Measurements from ENCODE around the gene PIGQ.

Gene PIGQ

DNA sequence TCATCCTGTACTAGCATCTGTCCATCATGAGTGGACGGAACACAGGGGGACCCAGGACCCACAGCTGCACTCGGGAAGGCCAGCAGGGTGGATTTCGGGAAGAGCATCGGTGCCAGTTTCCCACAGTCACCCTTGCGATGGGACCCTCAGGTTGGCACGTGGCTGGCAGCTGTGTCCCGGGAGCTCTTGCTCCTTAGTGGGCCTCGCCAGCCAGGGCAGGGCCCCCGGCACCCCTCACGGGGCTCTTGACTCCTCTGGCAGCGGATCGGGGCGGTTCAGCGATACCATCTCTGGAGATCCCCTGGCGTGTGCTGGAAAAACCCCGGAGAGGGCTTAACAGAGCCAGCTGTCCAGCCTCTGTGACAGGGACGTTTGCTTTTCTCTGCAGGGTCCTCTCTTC lies 33.0 kb upstream of the PIGQ start:
- TF ChIP-seq ZNF565 (CRISPR knock-in tag; conservative IDR thresholded peaks at IDR 0.05; ENCODE audit: low read depth) (no peak), OSR1 (CRISPR knock-in tag; IDR thresholded peaks at IDR 0.05) (no peak), RARB (CRISPR knock-in tag; IDR thresholded peaks at IDR 0.05) (no peak), ZNF70 (CRISPR knock-in tag; IDR thresholded peaks at IDR 0.05) (no peak), ZNF8 (CRISPR knock-in tag; IDR thresholded peaks at IDR 0.05) (no peak), ARNTL (CRISPR knock-in tag; IDR thresholded peaks at IDR 0.05; ENCODE audit: borderline replicate concordance, low read depth) (no peak), ZFP30 (CRISPR knock-in tag; IDR thresholded peaks at IDR 0.05) (no peak), SNAI2 (CRISPR knock-in tag; IDR thresholded peaks at IDR 0.05) (no peak), TOX (CRISPR knock-in tag; IDR thresholded peaks at IDR 0.05; ENCODE audit: borderline replicate concordance) (no peak), PPARA (CRISPR knock-in tag; IDR thresholded peaks at IDR 0.05; ENCODE audit: borderline replicate concordance) (no peak), GLIS3 (CRISPR knock-in tag; IDR thresholded peaks at IDR 0.05) (no peak), CSDC2 (CRISPR knock-in tag; IDR thresholded peaks at IDR 0.05) (no peak), ESRRG (CRISPR knock-in tag; IDR thresholded peaks at IDR 0.05) (no peak), TCF4 (CRISPR knock-in tag; IDR thresholded peaks at IDR 0.05; ENCODE audit: borderline replicate concordance) (no peak), ZFP3 (CRISPR knock-in tag; IDR thresholded peaks at IDR 0.05) (no peak)
- TF ChIP-seq, protein P1, sequence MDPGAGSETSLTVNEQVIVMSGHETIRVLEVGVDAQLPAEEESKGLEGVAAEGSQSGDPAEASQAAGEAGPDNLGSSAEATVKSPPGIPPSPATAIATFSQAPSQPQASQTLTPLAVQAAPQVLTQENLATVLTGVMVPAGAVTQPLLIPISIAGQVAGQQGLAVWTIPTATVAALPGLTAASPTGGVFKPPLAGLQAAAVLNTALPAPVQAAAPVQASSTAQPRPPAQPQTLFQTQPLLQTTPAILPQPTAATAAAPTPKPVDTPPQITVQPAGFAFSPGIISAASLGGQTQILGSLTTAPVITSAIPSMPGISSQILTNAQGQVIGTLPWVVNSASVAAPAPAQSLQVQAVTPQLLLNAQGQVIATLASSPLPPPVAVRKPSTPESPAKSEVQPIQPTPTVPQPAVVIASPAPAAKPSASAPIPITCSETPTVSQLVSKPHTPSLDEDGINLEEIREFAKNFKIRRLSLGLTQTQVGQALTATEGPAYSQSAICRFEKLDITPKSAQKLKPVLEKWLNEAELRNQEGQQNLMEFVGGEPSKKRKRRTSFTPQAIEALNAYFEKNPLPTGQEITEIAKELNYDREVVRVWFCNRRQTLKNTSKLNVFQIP (CRISPR knock-in tag; IDR thresholded peaks at IDR 0.05; ENCODE audit: borderline replicate concordance, low read depth), result no peak
- TF ChIP-seq, protein P2, sequence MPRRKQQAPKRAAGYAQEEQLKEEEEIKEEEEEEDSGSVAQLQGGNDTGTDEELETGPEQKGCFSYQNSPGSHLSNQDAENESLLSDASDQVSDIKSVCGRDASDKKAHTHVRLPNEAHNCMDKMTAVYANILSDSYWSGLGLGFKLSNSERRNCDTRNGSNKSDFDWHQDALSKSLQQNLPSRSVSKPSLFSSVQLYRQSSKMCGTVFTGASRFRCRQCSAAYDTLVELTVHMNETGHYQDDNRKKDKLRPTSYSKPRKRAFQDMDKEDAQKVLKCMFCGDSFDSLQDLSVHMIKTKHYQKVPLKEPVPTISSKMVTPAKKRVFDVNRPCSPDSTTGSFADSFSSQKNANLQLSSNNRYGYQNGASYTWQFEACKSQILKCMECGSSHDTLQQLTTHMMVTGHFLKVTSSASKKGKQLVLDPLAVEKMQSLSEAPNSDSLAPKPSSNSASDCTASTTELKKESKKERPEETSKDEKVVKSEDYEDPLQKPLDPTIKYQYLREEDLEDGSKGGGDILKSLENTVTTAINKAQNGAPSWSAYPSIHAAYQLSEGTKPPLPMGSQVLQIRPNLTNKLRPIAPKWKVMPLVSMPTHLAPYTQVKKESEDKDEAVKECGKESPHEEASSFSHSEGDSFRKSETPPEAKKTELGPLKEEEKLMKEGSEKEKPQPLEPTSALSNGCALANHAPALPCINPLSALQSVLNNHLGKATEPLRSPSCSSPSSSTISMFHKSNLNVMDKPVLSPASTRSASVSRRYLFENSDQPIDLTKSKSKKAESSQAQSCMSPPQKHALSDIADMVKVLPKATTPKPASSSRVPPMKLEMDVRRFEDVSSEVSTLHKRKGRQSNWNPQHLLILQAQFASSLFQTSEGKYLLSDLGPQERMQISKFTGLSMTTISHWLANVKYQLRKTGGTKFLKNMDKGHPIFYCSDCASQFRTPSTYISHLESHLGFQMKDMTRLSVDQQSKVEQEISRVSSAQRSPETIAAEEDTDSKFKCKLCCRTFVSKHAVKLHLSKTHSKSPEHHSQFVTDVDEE (CRISPR knock-in tag; IDR thresholded peaks at IDR 0.05), result no peak
- TF ChIP-seq, protein P3, sequence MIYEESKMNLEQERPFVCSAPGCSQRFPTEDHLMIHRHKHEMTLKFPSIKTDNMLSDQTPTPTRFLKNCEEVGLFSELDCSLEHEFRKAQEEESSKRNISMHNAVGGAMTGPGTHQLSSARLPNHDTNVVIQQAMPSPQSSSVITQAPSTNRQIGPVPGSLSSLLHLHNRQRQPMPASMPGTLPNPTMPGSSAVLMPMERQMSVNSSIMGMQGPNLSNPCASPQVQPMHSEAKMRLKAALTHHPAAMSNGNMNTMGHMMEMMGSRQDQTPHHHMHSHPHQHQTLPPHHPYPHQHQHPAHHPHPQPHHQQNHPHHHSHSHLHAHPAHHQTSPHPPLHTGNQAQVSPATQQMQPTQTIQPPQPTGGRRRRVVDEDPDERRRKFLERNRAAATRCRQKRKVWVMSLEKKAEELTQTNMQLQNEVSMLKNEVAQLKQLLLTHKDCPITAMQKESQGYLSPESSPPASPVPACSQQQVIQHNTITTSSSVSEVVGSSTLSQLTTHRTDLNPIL (CRISPR knock-in tag; IDR thresholded peaks at IDR 0.05; ENCODE audit: low read depth), result no peak
- TF ChIP-seq, protein P4, sequence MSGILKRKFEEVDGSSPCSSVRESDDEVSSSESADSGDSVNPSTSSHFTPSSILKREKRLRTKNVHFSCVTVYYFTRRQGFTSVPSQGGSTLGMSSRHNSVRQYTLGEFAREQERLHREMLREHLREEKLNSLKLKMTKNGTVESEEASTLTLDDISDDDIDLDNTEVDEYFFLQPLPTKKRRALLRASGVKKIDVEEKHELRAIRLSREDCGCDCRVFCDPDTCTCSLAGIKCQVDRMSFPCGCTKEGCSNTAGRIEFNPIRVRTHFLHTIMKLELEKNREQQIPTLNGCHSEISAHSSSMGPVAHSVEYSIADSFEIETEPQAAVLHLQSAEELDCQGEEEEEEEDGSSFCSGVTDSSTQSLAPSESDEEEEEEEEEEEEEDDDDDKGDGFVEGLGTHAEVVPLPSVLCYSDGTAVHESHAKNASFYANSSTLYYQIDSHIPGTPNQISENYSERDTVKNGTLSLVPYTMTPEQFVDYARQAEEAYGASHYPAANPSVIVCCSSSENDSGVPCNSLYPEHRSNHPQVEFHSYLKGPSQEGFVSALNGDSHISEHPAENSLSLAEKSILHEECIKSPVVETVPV (CRISPR knock-in tag; IDR thresholded peaks at IDR 0.05), result no peak
- TF ChIP-seq, protein P5, sequence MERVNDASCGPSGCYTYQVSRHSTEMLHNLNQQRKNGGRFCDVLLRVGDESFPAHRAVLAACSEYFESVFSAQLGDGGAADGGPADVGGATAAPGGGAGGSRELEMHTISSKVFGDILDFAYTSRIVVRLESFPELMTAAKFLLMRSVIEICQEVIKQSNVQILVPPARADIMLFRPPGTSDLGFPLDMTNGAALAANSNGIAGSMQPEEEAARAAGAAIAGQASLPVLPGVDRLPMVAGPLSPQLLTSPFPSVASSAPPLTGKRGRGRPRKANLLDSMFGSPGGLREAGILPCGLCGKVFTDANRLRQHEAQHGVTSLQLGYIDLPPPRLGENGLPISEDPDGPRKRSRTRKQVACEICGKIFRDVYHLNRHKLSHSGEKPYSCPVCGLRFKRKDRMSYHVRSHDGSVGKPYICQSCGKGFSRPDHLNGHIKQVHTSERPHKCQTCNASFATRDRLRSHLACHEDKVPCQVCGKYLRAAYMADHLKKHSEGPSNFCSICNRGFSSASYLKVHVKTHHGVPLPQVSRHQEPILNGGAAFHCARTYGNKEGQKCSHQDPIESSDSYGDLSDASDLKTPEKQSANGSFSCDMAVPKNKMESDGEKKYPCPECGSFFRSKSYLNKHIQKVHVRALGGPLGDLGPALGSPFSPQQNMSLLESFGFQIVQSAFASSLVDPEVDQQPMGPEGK (CRISPR knock-in tag; IDR thresholded peaks at IDR 0.05; ENCODE audit: borderline replicate concordance), result no peak
- no peak for ATAC-seq

DNA sequence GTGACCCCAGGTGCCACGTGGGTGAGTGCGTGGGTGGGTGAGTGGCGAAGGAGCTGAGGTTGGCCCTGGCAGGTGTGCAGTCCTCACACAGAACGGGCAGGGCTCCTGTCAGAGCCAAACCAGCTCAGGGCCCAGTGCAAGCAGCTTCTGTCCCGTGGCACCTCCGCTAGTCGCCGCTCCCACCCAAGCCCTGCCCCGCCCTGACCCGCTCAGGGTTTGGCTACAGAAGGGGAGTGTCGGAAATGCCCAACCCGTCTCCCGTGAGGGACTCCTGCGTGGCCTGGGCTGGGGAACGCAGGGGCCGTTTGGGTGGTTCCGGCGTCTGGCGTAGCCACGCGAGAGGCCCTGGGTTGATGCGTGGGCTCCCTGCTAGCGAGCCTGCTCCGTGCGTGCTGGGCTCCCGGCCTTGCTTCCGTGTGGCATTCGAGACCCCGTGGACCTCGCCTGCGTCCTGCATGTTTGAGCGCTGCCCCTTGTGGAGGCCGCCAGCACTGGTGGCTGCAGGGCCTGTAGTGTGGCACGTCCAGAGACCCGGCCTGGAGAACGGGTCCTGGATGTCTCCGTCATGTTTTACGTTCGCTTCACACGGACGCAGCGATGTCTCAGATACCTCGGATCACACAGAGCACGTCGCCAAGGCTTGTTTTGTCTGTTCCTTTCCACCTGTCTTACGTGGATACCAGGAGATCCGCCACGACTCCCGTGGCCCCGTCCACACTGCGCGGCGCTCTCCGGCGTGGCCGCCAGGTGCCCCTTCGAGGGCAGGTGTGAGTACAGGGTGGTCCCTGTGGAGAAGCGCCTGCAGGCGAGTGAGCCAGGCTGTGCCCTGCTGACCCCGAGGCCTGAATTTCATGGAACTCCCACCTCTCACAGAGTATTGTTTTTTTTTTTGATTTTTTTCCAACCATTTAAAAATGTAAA lies 32.1 kb upstream of the PIGQ start:
- ATAC-seq, result no peak

More for the DNA sequence above, 32.1 kb upstream of the PIGQ start:
- TF ChIP-seq, protein P4 (CRISPR knock-in tag; IDR thresholded peaks at IDR 0.05), result no peak
- no peak for TF ChIP-seq BACH2 (CRISPR knock-in tag; IDR thresholded peaks at IDR 0.05; ENCODE audit: borderline replicate concordance)
- TF ChIP-seq ZFP30 (CRISPR knock-in tag; IDR thresholded peaks at IDR 0.05), result no peak
- no peak for TF ChIP-seq ZC3H10 (CRISPR knock-in tag; IDR thresholded peaks at IDR 0.05)
- no peak for TF ChIP-seq TCF4 (CRISPR knock-in tag; IDR thresholded peaks at IDR 0.05; ENCODE audit: borderline replicate concordance)
- TF ChIP-seq ESRRG (CRISPR knock-in tag; IDR thresholded peaks at IDR 0.05), result no peak
- TF ChIP-seq, protein P5 (CRISPR knock-in tag; IDR thresholded peaks at IDR 0.05; ENCODE audit: borderline replicate concordance), result no peak
- TF ChIP-seq, protein P2 (CRISPR knock-in tag; IDR thresholded peaks at IDR 0.05), result no peak
- no peak for TF ChIP-seq RARB (CRISPR knock-in tag; IDR thresholded peaks at IDR 0.05)
- TF ChIP-seq ZNF70 (CRISPR knock-in tag; IDR thresholded peaks at IDR 0.05), result no peak
